HFFc6 (cell line): ENCODE data around the gene CD44. TPM values are rescaled to one million over a fixed set of nuclear protein-coding genes. Genes with fewer than 3 reads are reported as not detected.

Experiments used
- DNase-seq: peaks from one replicate; pipeline ENCODE4 v3.0.0-alpha.2; 2018
- H3K27ac Mint-ChIP-seq: 2 replicates; pipeline ENCODE4 v1.8.0; 2020; ENCODE audit warnings: mild to moderate bottlenecking, mixed read lengths
- H3K27me3 Mint-ChIP-seq: 2 replicates; pipeline ENCODE4 v1.8.0; 2021; ENCODE audit warnings: mild to moderate bottlenecking, moderate library complexity, mixed read lengths; ENCODE audit not compliant: insufficient read depth
- H3K36me3 Mint-ChIP-seq: 2 replicates; pipeline ENCODE4 v1.8.0; 2021; ENCODE audit warnings: low read depth, mixed read lengths
- H3K4me1 Mint-ChIP-seq: 2 replicates; pipeline ENCODE4 v1.8.0; 2020; ENCODE audit warnings: low read depth, mixed read lengths
- H3K4me3 Mint-ChIP-seq: 2 replicates; pipeline ENCODE4 v1.8.0; 2020; ENCODE audit warnings: mild to moderate bottlenecking, moderate library complexity, mixed read lengths
- H3K9me3 Mint-ChIP-seq: 2 replicates; pipeline ENCODE4 v1.8.0; 2020; ENCODE audit warnings: mild to moderate bottlenecking, mixed read lengths
- CTCF ChIP-seq: fragments of 200-600 bp; sonication (generic); IDR thresholded peaks from 2 replicates; pipeline ENCODE4 v1.5.0; 2021; ENCODE audit warnings: antibody characterized with exemption, mild to moderate bottlenecking
- total RNA-seq, 6 experiments: library from RNA; stranded (reverse); fragmentation: NEBNext Ultra II Directional; extraction: Animal tissue kit (Norgen Biotek cat#: 25700); gene quantifications; 2 replicates in 1 of 6; 3 replicates in 5 of 6; pipeline ENCODE4 v1.2.3, GENCODE V29; 2021

Gene CD44
- total RNA-seq, 6 experiments from 2014 or later = 1,912 to 2,221 (median 2,175) TPM

DNA sequence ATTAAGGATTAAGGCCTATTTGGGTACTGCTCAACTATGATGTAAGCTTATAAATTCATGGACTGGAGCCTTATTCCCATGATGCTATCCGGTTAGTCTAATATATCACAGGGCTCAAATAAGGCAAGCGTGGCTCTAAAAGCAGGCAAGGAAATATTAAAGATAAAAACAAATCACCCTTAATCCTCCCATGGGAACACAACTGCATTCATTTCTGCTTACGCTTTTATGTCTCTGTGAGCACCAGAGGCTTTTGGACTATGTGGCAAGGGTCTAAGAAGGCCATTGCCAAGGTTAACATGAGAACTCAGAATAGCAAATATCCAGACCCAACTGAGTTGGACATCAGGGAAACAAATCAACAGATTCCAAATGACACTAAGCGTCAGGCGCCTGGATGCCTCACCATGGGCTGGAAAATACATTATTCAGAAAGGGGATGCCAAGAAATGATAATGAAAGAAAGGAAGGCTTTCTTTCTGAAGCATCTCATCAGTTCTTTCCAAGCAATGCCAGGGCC is 142.3 kb downstream of the CD44 start:
- Mint-ChIP-seq H3K27me3 (0 out of 2 replicates have a peak, but pooled peaks cover 2% of the 10 kb centered on the region), H3K27ac (no peak overlapping the region), H3K4me1 (peaks cover 20% of the 10 kb centered on the region), H3K36me3 (peaks cover 7% of the 10 kb centered on the region; the same call in 1 of the 2 replicates), H3K9me3 (no peaks in the 10 kb centered on the region), H3K4me3 (no peak overlapping the region)
- no peak for TF ChIP-seq CTCF
- no peak for DNase-seq

Other genes starting within 250 kb of the CD44 start
- gene APIP, start 222.8 kb upstream of the CD44 start, total RNA-seq = 10 to 100 TPM; 26.6 to 33.3 (median 29.4) TPM
- 10 to 100 TPM; 37.4 to 47.0 (median 42.2) TPM for gene PDHX, start 222.6 kb upstream of the CD44 start, total RNA-seq